Hepatocyte (in vitro differentiated cells): ENCODE results near the gene ATP4A. TPM values are rescaled to one million over a fixed set of nuclear protein-coding genes. Genes with fewer than 3 reads are reported as not detected.
A peak's percentile ranks its signal among the peaks of the same experiment; 100 is the strongest.

Experiments used
- DNase-seq: peaks from one replicate; pipeline ENCODE4 v3.0.0-alpha.2; 2016; ENCODE audit warnings: low spot score
- H2AFZ ChIP-seq: fragments of 200-600 bp; sonication (generic); 2 replicates; pipeline ENCODE4 v1.6.0; 2016; ENCODE audit warnings: antibody characterized with exemption, mild to moderate bottlenecking
- H3K27ac ChIP-seq: fragments of 200-600 bp; sonication (generic); 2 replicates; pipeline ENCODE4 v1.5.1; 2016; ENCODE audit warnings: mild to moderate bottlenecking
- H3K27me3 ChIP-seq: fragments of 200-600 bp; sonication (generic); 2 replicates; pipeline ENCODE4 v1.6.1; 2016
- H3K36me3 ChIP-seq: fragments of 200-600 bp; sonication (generic); replicated peaks from 2 replicates; pipeline ENCODE4 v1.5.1; 2016; ENCODE audit warnings: low read depth; ENCODE audit not compliant: insufficient read depth
- H3K4me1 ChIP-seq: fragments of 200-600 bp; sonication (generic); 2 replicates; pipeline ENCODE4 v1.5.1; 2016; ENCODE audit warnings: mild to moderate bottlenecking, moderate library complexity; ENCODE audit not compliant: insufficient read depth
- H3K4me2 ChIP-seq: fragments of 200-600 bp; sonication (generic); 2 replicates; pipeline ENCODE4 v1.6.0; 2016
- H3K4me3 ChIP-seq: fragments of 200-600 bp; sonication (generic); 2 replicates; pipeline ENCODE4 v1.5.1; 2016; ENCODE audit warnings: mild to moderate bottlenecking
- H3K79me2 ChIP-seq: fragments of 200-600 bp; sonication (generic); 2 replicates; pipeline ENCODE4 v1.6.0; 2017; ENCODE audit warnings: mild to moderate bottlenecking
- H3K9me2 ChIP-seq: fragments of 200-600 bp; sonication (generic); replicated peaks from 2 replicates; pipeline ENCODE4 v1.6.0; 2017; ENCODE audit warnings: mild to moderate bottlenecking; ENCODE audit not compliant: insufficient read depth
- H3K9me3 ChIP-seq: fragments of 200-600 bp; sonication (generic); 2 replicates; pipeline ENCODE4 v1.5.1; 2016; ENCODE audit warnings: low read depth, mild to moderate bottlenecking
- H4K20me1 ChIP-seq: fragments of 200-600 bp; sonication (generic); 2 replicates; pipeline ENCODE4 v1.6.0; 2016; ENCODE audit warnings: mild to moderate bottlenecking; ENCODE audit not compliant: insufficient read depth, poor library complexity, severe bottlenecking
- EZH2 ChIP-seq: fragments of 200-600 bp; sonication (generic); IDR thresholded peaks from 2 replicates; pipeline ENCODE4 v1.6.1; 2016; ENCODE audit warnings: antibody characterized with exemption, mild to moderate bottlenecking, borderline replicate concordance
- EZH2phosphoT487 ChIP-seq: fragments of 200-600 bp; sonication (generic); IDR thresholded peaks from one replicate; pipeline ENCODE4 v1.6.1; 2018; ENCODE audit warnings: antibody characterized with exemption, mild to moderate bottlenecking, low read depth, moderate library complexity; ENCODE audit not compliant: unreplicated experiment, severe bottlenecking
- WGBS: methylation state at CpG from one replicate; pipeline ENCODE4 v1.1.6; 2016; ENCODE audit warnings: low lambda C conversion rate; ENCODE audit errors: missing lambda C conversion rate; 5-methylcytosine and 5-hydroxymethylcytosine counted together
- polyA plus RNA-seq: library from polyadenylated mRNA; unstranded; fragments of >200 nt; fragmentation: Nextera tagmentation; extraction: Ambion mirVana; gene quantifications from 2 replicates; pipeline ENCODE4 v1.2.1, GENCODE V29; 2016
- total RNA-seq: library from RNA; depleted of rRNA; stranded (reverse); fragments of >200 nt; gene quantifications from 2 replicates; pipeline ENCODE4 v1.2.3, GENCODE V29; 2014
- TF ChIP-seq, protein P1 (sequence below): fragments of 200-600 bp; sonication (generic); IDR thresholded peaks from 2 replicates; pipeline ENCODE4 v1.5.1; 2016; ENCODE audit warnings: antibody characterized with exemption, mild to moderate bottlenecking; ENCODE audit not compliant: poor library complexity

ATP4A gene
- total and polyA plus RNA-seq, 2 experiments from 2014 or later, result 3.5 to 5.0 TPM

DNA sequence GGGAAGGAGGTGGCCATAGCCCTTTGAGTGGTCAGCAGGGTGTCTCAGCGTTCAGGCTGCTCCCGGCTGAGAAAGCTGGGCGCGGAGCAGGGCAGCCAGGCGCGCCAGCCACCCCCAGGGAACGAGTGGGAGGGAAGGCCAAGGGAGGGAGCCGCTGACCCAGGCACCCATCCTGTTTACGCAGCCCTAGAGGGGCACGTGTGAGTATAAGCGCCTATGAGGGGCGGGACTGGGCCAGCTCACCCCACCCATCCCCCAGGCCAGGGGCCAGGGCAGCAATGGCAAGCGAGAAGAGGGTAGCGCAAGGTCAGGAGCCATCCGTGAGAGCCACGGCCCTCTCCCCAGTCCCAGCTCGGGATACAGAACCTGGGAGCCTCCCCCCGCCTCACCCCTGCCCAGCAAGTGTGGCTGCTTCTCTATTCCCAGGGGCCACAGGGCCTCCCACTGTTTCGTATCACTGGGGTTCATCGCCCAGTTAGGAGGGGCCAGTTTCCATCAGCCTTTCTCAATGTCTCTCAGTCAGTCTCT is 49.1 kb downstream of the ATP4A start:
- no peak for TF ChIP-seq EZH2
- no peak for TF ChIP-seq EZH2phosphoT487
- TF ChIP-seq, protein P1, sequence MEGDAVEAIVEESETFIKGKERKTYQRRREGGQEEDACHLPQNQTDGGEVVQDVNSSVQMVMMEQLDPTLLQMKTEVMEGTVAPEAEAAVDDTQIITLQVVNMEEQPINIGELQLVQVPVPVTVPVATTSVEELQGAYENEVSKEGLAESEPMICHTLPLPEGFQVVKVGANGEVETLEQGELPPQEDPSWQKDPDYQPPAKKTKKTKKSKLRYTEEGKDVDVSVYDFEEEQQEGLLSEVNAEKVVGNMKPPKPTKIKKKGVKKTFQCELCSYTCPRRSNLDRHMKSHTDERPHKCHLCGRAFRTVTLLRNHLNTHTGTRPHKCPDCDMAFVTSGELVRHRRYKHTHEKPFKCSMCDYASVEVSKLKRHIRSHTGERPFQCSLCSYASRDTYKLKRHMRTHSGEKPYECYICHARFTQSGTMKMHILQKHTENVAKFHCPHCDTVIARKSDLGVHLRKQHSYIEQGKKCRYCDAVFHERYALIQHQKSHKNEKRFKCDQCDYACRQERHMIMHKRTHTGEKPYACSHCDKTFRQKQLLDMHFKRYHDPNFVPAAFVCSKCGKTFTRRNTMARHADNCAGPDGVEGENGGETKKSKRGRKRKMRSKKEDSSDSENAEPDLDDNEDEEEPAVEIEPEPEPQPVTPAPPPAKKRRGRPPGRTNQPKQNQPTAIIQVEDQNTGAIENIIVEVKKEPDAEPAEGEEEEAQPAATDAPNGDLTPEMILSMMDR, result peak; percentile 0
- no peak overlapping the region for H3K27ac ChIP-seq
- H3K4me2 ChIP-seq, result peak overlapping the region; percentile 50
- no peak overlapping the region for H2AFZ ChIP-seq
- H3K9me2 ChIP-seq, result no peaks in the 10 kb centered on the region
- no peaks in the 10 kb centered on the region for H3K36me3 ChIP-seq
- no peaks in the 10 kb centered on the region for H4K20me1 ChIP-seq
- peaks cover 3% of the 10 kb centered on the region for H3K4me1 ChIP-seq
- H3K27me3 ChIP-seq, result no peaks in the 10 kb centered on the region
- no peaks in the 10 kb centered on the region for H3K79me2 ChIP-seq
- no peaks in the 10 kb centered on the region for H3K9me3 ChIP-seq
- WGBS, result 30% methylated on average over 20 of the region's 20 CpGs
- DNase-seq, result peak; percentile 39
- H3K4me3 ChIP-seq, result no peak overlapping the region

GRCh38 chr19:35513628-35514281 is 49.7 kb downstream of the ATP4A start, which contains the start of gene DMKN:
DMKN (minus strand) TSS chr19:35513649; CDS start chr19:35513475, 174 bp downstream.
- Histone ChIP-seq H3K27ac (no peak within 1 kb of the TSS), H3K4me1 (peaks cover 3% of the 10 kb centered on the region), H3K9me2 (no peaks in the 10 kb centered on the region), H3K9me3 (no peaks in the 10 kb centered on the region), H3K4me3 (no peak within 1 kb of the TSS), H3K36me3 (no peaks in the 10 kb centered on the region), H3K79me2 (no peaks in the 10 kb centered on the region), H2AFZ (no peak within 1 kb of the TSS), H3K4me2 (peak within 1 kb of the TSS; percentile 50), H3K27me3 (no peaks in the 10 kb centered on the region), H4K20me1 (no peaks in the 10 kb centered on the region)
- WGBS, result 26% methylated on average over 15 of the region's 15 CpGs
- no peak for TF ChIP-seq EZH2phosphoT487
- TF ChIP-seq EZH2, result no peak
- TF ChIP-seq, protein P1, result peak; percentile 20
- DNase-seq, result peak; percentile 56

DNA sequence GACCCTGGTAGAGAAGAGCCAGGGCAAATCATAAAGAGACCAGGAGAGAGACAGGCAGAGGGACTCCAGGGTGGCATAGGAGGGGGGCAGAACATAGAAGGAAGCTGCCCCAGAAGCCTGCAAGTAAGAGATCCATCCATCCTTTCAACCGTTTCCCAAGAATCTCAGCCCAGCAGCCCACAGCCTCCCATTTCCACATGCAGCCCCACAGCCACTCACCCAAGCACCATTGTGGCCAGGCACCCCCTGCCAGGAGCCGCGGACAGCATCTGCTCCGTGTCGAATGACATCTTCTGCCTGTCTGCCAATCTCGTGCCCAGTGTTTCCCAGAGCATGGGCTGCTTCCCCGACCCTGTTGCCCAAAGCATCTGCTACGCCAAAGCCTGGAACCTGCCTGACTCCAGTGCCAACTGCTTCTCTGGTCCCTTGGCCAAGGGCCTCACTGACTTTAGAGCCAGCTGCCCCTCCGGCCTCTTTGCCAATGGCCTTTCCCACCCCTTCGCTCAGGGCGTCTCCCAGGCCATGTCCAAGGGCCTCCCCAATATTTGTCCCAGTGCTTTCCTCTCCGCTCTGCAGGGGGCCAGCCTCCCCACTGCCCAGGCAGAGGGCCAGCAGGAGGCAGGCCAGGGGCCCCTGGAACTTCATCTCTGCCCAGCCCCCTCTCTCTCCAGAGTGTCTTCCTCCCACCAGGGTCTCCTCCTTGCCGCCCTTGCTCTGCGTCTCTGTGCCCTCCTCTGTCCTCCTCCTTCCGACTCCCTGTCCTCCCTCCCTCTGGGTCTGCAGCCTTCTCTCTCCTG is 50.4 kb downstream of the ATP4A start:
- no peaks in the 10 kb centered on the region for H4K20me1 ChIP-seq
- H3K4me3 ChIP-seq, result no peak overlapping the region
- no peaks in the 10 kb centered on the region for H3K9me2 ChIP-seq
- TF ChIP-seq EZH2phosphoT487, result no peak
- TF ChIP-seq EZH2, result no peak
- TF ChIP-seq, protein P1, result no peak
- H3K79me2 ChIP-seq, result peaks cover 6% of the 10 kb centered on the region
- no peaks in the 10 kb centered on the region for H3K9me3 ChIP-seq
- no peak overlapping the region for H3K27ac ChIP-seq
- H2AFZ ChIP-seq, result no peak overlapping the region
- H3K4me2 ChIP-seq, result no peak overlapping the region
- H3K36me3 ChIP-seq, result no peaks in the 10 kb centered on the region
- H3K4me1 ChIP-seq, result peaks cover 3% of the 10 kb centered on the region
- no peak for DNase-seq
- H3K27me3 ChIP-seq, result no peaks in the 10 kb centered on the region
- 90% methylated on average over 15 of the region's 15 CpGs for WGBS
